Lower lobe of right lung (tissue), 2 donors: ENCODE results near the gene TMEFF2. TPM values are rescaled to one million over a fixed set of nuclear protein-coding genes. Genes with fewer than 3 reads are reported as not detected.

Source experiments
- ATAC-seq, 2 donors: fragments of 200-7000 bp; cut with Tn5 transposase; one replicate each; pipeline ENCODE4 v1.9.1; 2020 to 2022; ENCODE audit warnings: mild to moderate bottlenecking in 2 of 2, moderate library complexity in 2 of 2
- DNase-seq: peaks from one replicate; pipeline ENCODE4 v3.0.0-alpha.2; 2020
- H3K27ac ChIP-seq: fragments of 200-600 bp; one replicate; pipeline ENCODE4 v1.8.0; 2022
- H3K27me3 ChIP-seq: fragments of 200-600 bp; one replicate; pipeline ENCODE4 v1.8.0; 2022; ENCODE audit warnings: low read depth
- H3K36me3 ChIP-seq: fragments of 200-600 bp; one replicate; pipeline ENCODE4 v1.8.0; 2022; ENCODE audit warnings: mild to moderate bottlenecking
- H3K4me1 ChIP-seq: fragments of 200-600 bp; one replicate; pipeline ENCODE4 v1.8.0; 2022
- H3K4me3 ChIP-seq: fragments of 200-600 bp; one replicate; pipeline ENCODE4 v1.8.0; 2022; ENCODE audit warnings: mild to moderate bottlenecking
- H3K9me3 ChIP-seq: fragments of 200-600 bp; one replicate; pipeline ENCODE4 v1.8.0; 2022
- CTCF ChIP-seq: fragments of 200-600 bp; IDR thresholded peaks from one replicate; pipeline ENCODE4 v1.8.0; 2022; ENCODE audit warnings: antibody characterized with exemption, mild to moderate bottlenecking
- intact Hi-C: fragments of 100-400 bp; cut with DNase I; formaldehyde crosslinking; loops from one replicate; pipeline ENCODE4 v1.11.0; 2022
- total RNA-seq: library from RNA; stranded (reverse); fragmentation: NEBNext Ultra II Directional; extraction: Animal tissue kit (Norgen Biotek cat#: 25700); gene quantifications from one replicate; pipeline ENCODE4 v1.2.1, GENCODE V29; 2021
- donor health status: DM: no; HTN: yes; CAD: no; lungs with severe emphysema.

TMEFF2 gene
- total RNA-seq, 1 donor from 2014 or later: not detected

DNA sequence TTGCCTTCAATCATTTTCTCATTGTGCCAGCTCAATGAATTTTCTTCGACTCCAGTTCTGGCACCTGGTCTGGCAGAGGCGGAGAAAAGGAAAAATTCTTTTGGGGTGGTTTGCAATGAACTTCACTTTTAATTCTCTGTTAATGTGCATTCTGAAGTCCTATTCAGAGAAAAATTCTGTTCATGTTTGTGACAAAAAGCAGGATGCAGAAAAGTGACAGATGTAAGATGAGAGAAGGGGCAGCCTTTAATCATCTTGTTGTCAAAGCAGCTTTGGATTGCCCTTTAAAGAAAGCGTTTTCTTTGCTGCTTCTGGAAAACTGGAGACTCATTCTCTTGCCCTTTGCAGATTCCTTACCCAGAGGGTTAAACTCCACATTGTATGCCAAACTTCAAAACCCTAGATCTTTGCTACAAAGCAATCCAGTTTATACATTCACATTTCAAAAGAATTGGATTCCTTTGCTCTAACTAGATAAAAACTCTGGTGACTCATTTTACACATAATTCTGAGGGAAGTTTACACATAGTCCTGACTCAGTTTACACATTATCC, 253.3 kb downstream of the TMEFF2 start:
- Histone ChIP-seq H3K4me1 (no peaks in the 10 kb centered on the region), H3K27me3 (no peaks in the 10 kb centered on the region), H3K36me3 (no peaks in the 10 kb centered on the region), H3K27ac (no peak overlapping the region), H3K4me3 (no peak overlapping the region), H3K9me3 (no peaks in the 10 kb centered on the region)
- intact Hi-C loops: no loop called here
- no peak for TF ChIP-seq CTCF
- DNase-seq (no peak), ATAC-seq (no peak)

DNA sequence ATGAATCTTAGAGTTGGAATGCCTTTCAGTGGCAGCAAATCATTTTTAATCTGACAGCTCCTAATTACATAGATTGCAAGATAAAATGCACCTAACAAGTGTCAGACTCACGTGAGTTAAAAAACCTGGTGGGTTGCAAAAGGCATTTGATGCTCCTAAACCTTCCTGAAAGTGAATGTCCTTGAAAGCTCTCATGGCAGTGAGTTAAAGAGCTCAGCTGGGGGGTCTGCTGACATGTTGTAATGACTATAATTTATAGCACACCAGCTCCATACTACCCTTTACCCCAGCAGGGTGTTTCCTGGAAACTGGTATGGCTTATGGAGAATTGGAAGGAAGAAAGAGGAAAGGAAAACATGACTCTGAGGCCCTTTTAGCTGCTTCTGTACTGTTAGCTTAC, 256.0 kb downstream of the TMEFF2 start:
- intact Hi-C loops: no loop called here
- TF ChIP-seq CTCF: no peak

GRCh38 chr2:191936882-191937405, 257.8 kb downstream of the TMEFF2 start:
- no peak for TF ChIP-seq CTCF

More for the DNA sequence above, 256.0 kb downstream of the TMEFF2 start:
- no peaks in the 10 kb centered on the region for H3K9me3 ChIP-seq
- no peaks in the 10 kb centered on the region for H3K36me3 ChIP-seq
- no peak overlapping the region for H3K4me3 ChIP-seq
- ATAC-seq (no peak), DNase-seq (no peak)
- H3K27ac ChIP-seq: no peak overlapping the region
- no peaks in the 10 kb centered on the region for H3K4me1 ChIP-seq
- H3K27me3 ChIP-seq: no peaks in the 10 kb centered on the region

GRCh38 chr2:191935247-191935646, 259.5 kb downstream of the TMEFF2 start:
- Histone ChIP-seq H3K9me3 (no peaks in the 10 kb centered on the region), H3K27me3 (no peaks in the 10 kb centered on the region), H3K36me3 (no peaks in the 10 kb centered on the region), H3K4me1 (no peaks in the 10 kb centered on the region), H3K27ac (no peak overlapping the region), H3K4me3 (no peak overlapping the region)
- peak; percentile 56 for DNase-seq
- intact Hi-C loops: no loop called here
- no peak for TF ChIP-seq CTCF
- peak; percentile 86 to 89 for ATAC-seq

More at GRCh38 chr2:191936882-191937405, 257.8 kb downstream of the TMEFF2 start:
- intact Hi-C loops: no loop called here
- ATAC-seq (peak; percentile 56 to 65), DNase-seq (no peak)
- Histone ChIP-seq H3K27me3 (no peaks in the 10 kb centered on the region), H3K4me3 (no peak overlapping the region), H3K9me3 (no peaks in the 10 kb centered on the region), H3K27ac (no peak overlapping the region), H3K4me1 (no peaks in the 10 kb centered on the region), H3K36me3 (no peaks in the 10 kb centered on the region)

GRCh38 chr2:191933307-191934105, 261.2 kb downstream of the TMEFF2 start:
- Histone ChIP-seq H3K36me3 (no peaks in the 10 kb centered on the region), H3K4me1 (peaks cover 12% of the 10 kb centered on the region), H3K27me3 (no peaks in the 10 kb centered on the region), H3K9me3 (no peaks in the 10 kb centered on the region), H3K27ac (no peak overlapping the region), H3K4me3 (no peak overlapping the region)
- DNase-seq: no peak
- no peak for TF ChIP-seq CTCF
- no peak for ATAC-seq
- intact Hi-C loops: no loop called here
